Measurements from ENCODE around the gene FAM20A.
"Not testable (repeated sequence)": the region's sequence is repeated elsewhere in the genome, so short reads cannot be mapped to it uniquely, and the experiment has no call there.

The FAM20A gene

DNA sequence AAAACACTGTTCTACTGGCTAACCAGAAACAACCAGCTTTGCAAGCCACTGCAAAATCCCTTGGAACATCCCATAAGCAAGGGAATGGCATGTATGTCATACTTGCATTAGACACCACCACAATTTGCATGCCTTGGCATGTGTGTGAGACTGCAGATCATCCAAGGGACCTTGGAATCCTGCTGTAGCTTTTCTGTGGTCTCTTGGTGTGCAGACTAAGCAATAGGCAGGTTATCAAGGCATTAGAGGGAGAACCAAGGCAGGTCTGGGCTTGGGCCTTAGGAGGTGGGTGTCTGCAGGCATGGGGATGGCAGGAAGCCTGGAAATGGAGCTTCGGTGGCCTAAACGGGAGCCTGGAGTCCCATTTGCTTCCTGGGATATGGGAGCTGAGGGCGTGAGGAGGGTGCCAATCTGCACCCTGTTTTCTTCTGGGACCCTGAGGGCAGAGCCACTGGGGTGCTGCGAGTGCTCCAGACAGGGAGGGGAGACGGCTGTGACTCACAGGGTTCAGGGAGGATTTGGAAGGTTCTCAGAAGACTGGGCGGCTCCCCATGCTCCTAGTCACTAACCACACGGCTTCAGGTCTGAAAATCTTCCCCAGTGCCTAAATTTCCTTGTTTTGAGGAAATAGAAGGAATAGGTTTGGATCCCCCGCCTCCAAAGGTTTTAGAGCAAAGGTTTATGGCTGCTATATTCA lies 36.6 kb downstream of the FAM20A start:
- no peak for DNase-seq

DNA sequence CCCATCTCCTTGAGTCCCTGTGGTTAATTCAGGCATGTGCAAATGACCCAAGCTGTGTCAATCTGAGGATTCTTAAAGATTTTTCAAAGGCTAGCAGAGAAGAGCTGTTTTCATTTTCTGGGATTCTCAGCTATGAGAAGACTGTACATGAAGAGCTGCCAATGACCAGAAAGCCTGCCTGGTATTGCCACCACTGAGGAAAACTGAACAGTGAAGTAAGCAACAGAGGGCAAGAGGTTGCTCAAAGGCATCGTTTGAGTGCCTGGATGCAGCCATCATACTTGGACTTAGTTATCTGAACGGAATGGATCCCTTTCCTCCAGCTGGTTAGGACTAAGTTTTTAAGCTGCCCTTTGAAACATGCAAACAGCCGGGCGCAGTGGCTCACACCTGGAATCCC lies 38.4 kb downstream of the FAM20A start:
- no peak for DNase-seq

DNA sequence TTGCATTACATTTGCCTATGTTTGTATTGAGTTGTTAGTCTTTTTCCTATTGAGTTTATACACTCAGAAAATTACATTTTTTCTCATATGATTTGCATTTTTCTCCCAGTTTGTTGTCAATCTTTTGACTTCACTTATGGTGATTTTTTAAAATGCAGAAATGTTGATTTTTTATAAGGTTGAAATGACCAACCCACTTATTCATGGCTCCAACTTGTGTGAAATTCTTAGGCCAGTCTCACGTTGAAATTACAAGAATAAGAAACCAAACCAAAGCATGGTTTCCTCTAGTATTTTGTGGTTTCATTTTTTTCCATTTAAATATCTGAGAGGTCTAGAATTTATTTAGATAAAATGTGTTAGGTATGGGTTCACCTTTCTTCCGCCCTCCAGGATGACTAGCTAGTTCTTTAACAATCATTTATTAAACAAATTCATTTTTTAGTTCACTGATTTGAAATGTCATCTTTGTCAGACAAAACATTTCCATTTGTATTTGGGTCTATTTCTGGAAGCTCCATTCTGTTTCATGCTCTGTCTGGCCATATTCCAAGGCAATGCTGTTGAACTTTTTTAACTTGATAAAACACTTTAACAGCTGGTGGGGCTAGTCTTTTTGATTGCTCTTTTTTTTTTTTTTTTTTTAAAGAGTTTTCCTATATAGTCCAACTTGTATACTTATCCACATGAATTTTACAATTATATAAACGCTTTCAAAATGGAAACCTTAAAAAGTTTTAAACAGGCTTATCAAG lies 40.0 kb downstream of the FAM20A start:
- no peak for DNase-seq

DNA sequence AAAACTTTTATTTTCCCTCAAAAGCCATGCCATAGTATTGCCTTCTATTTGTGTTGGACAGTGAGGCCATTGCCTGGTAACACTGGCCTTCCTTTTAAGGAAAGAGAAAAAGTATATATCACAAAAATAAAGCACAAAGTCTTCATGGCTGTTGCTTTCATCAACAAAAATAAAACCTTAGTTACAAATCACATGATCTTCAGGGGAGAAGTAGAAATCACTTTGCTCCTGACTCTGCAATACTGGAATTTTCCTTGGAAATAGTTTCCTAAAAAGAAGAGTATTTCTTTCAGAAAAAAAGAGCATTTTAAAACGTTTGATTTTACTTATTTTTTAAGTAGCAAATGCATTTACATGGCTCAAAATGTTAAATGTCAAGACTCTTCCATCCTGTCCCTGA lies 41.9 kb downstream of the FAM20A start:
- no peak for DNase-seq

DNA sequence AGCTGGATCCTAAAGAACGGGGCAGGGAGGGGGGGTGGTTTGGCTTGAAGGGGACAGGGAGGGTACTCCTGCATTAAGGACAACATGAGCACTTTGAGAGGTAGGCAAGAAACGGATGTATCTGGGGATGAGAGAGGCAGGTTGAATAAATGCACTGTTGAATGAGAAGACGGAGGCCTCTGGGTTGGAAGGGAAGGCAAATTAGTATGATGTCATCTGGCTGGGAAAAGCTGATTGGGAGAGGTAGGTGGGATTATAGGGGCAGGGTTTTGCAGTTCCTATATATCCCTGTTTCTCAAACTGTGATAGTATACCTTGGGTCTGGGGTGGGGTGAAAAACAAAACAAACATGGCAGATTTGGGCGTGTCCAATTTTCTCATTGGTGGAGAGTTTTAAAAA lies 44.6 kb downstream of the FAM20A start:
- no peak for DNase-seq

DNA sequence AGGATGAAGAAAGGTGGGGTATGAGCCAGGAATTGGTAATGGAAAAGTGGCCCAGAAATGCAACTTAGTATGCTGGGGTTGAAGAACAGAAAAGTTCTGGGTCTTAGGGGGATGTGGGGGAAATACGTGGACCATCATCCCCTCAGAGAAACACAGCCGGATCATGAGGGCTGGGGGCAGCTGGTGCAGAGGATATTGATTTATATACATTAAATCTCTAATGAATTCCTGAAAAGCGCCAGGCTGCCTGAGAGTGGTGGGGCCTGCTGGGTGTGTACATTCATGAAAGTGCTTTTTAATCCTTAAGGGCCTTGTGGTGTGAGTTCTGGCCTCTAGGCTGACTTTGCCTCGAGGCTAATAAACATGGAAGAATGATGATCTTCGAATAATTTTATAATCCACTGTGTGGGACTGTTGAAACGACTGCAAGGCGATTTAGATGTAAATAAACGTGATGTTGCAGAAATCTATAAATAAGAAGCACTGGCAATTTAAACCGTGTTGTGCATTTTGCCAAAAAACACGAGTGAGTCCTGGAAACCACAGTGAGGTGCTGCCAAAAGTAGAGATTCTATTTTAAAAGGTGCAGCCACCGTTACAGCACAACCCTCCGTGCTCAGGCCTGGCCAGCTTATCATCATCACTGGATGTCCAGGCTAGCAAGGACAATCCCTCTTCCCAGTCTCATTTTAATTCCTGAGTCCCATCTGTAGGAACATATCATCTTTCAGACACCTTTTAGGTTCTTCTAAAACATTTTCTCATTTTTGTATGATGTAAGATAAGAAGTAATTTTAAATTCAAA lies 56.9 kb downstream of the FAM20A start:
- no peak for DNase-seq

DNA sequence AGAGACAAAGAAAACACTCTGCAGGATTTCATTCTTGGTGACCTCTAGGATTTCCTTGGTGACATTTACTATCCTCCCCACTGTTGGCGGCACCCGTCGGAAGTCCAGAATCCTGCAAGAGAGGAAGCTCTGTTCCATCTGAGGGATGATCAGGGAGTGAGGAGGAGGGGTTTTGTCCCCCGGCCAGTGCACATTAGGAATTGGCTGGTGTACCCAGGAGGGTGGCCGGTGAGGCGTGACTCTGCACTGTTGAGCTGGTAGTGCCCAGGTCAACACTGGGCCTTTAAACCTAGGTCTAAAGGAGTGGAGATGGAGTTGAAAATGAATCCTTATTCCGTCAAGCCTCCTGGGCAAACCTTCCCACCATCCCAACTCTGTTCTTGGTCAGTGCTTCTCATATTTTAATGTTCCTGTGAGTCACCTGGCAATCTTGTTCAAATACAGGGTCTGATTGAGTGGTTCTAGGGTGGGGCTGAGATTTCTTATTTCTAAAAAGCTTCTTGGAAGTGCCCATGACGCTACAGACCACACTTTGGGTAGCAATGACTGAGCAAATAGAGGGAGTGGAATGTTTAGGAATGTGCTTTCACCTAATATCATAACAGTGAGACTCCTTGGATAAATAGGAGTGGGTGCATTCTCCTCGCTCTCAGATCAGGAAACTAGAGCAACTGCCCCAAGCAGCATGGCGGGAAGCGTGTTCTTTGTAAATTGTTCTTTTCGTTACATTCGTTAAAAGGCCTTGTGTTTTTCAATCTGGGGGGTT lies 58.3 kb downstream of the FAM20A start:
- DNase-seq, result no peak

DNA sequence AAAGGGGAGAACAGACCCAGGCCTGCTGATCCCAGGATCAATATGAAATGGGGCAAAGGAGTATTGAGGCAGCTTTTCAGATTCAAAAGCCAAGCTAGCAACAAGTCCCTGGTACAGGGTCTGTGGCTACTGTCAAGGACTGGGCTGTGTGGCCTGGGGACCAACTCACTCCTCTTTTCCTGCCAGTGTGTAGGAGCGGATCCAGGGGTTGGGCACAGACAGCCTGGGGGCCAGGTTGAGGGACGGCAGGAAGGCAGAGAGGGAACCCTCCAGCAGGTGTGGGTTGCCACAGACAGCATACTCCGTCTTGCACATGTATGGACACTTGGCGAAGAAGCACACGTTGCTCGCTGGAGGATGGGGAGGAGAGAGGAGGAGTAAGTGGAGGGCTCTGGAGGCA lies 59.4 kb downstream of the FAM20A start:
- no peak for DNase-seq

DNA sequence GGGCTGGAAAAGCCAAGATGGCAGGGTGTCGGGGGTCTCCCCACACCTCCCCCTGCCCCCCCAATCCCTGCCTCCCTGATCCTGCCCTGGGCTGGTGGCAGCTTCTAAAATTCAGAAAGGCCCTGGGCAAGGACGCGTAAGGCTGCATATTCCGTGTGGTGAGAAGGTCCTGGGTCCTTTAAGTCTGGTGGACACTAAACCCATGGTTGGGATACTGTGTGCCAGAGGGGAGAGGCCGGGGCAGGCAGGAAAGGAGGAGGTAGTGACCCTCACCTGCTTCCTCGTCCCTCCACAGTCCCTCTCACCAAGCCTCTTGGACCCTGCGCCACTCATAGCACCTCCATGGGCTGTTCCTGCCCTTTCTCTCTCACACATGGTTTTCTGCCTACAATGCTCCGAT lies 60.2 kb downstream of the FAM20A start:
- no peak for DNase-seq

DNA sequence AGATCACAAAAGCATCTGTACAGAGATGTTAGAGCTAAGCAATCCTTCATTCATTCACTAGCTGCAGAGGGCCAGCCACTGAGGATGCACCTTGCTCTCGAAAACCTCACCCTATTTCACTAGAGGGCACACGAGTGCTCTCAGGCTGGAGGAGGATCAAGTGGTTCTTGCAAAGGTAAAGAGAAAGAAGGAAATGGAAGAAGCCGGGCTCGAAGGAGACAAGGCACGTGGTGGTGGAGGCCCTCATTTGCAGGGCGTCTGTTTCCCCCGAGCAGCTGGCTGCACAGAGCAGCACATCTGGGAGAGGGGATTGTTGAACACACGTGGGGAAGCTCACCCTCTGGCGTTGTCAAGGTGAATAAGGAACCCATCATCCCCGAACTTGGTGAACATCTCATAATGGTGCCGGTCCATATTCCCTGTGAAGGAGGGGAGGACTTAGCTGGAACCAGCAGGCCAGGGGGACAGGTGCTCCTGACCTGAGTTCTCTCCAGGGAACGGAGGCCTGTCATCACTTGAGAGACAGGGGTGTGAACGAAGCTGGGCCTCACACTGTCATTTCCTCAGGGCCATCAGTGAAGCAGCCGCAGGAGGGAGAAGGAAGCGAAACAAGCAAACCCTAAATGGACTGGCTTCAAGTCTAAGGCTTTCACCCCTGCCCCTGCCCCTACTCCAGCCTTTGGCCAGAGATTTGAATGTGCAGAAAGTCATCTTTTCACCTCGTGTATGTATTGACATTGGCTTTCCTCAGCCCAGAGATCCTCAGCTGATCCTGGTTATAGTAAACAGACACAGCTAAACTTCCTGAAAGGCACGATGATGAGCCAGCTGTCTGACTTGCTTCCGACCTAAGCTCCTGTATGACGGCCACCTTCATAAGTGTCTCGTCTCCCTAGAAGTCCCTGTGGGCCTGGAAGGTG lies 61.4 kb downstream of the FAM20A start:
- no peak for DNase-seq

DNA sequence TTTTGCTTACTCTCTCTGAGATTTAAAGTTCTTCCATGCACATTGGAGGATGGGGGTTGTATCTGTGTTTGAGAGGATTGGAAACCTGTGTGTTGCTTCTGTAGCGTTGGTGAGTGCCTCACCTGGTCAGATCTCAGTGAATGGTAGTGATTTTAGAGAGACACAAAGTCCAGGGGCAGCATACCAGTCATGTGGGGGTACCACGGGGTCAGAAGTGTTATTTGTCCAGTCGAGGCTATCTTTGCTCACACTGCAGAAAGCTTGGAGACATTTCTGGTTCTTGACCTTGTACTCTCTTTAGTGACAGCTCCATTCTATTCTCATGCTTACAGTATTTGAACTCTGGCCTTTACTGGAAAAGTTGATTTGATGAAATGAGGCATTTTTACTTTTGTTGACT lies 65.2 kb downstream of the FAM20A start:
- DNase-seq, result no peak

DNA sequence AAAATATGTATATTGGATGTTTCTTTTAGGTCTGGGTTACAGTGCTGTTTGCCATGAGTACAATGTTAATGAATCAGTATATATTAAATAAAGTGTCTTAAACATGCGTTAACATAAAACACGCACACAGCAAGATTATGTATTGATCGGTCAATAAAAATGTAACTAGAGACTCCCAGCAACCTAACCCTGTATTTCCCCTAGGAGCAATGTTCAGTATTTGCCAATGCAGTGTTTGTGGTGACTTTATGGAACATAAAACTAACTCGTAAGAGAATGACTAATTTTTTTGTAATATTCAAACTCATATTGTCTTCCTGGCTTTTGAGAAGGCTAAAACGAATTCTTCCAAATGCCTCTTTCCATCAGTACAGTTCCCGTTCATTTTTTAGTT lies 66.5 kb downstream of the FAM20A start:
- DNase-seq, result no peak

DNA sequence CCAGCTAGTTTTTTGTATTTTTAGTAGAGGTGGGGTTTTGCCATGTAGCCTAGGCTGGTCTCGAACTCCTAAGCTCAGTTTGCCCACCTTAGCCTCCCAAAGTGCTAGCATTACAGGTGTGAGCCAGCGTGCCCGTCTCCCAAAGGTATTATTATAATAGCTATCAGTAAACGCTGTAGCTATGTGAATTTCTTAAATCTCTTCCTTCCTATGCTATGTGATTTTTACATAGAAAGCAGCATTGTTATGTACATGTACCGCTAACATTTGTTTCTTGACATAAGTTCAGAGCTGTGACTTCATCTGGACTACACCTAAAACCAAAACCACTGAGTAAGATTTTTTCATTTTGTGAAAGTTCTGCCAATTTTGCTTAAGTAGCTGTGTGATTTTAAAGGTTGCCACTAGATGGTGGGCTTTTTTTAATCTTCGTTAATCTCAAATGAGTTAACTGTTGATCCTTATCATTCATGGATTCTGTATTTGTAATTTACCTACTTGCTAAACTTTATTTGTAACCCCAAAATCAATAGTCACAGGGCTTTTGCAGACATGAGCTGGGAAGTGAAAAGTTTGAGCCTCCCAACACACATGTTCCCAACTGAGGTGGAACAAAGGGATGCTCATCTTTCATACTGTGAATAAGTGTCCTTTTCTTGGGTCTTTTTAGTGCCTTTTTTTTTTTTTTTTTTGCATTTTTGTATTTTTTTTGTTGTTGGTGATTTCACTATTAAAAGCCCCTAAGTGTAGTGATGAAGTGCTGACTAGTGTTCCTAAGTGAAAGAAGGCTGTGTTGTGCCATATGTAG lies 67.1 kb downstream of the FAM20A start:
- no peak for DNase-seq

DNA sequence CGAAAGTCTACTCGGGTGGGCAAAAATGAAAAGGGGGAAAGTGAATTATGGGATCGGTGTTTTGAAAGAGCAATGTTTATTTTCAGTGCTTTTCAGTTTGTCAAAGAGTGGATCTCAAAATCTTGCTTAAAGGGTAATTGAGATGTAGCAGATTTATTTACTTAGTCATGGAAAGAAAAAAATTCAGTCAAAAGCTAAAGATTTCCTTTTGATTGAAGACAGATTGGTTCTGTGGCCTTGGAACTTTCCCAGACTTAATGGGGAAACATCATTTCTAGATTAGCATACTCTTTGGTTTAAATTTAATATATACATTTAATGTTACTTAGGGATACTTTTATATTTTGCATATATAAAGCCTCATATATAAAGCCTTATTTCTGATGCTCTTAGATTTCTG lies 68.3 kb downstream of the FAM20A start:
- no peak for DNase-seq

DNA sequence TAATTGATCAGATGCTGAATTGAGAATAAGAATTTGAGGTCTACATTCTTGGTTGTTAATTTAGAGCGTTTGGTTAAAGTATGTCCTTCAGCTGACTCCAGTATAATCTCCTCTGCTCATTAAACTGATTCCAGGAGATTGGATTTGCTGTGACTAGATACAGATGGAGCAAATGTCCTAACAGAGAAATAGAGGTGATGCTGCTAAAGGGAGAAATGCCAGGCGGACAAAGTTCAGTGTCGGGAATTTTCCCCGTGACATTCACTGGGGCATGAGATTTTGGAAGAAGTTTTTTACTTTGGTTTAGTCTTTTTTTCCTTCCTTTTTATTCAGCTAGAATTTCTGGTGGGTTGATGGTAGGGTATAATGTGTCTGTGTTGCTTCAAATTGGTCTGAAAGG lies 69.9 kb downstream of the FAM20A start:
- DNase-seq, result no peak

DNA sequence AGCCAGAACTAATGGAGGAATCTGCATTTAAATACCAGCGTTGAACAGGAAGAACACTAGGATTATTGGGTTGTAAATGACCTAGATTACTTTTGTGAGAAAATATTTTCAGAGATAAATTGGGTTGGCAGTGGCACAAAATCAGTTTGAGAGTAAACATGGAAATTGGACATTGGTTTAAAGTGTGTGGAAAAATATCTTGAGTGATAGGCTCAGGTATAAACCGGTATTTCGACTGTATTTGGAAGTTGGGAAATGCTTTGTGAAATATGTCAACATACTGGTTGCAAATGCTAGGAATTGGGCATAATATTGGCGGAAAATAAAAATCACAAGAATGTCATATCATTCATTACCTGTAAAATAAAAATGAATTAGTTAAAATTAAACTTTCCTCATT lies 73.9 kb downstream of the FAM20A start:
- DNase-seq, result no peak

DNA sequence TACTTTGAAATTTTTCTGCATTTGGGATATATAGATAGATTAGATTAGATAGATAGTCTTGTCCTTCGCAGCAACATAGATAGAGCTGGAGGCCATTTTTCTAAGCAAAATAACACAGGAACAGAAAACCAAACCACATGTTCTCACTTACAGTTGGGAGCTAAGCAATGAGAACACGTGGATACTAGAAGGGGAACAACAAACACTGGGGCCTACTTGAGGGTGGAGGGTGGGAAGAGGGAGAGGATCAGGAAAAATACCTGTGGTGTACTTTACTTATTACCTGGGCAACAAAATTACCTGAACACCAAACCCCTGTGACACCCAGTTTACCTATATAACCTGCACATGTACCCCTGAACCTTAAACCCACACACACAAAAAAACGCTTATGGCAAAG lies 74.6 kb downstream of the FAM20A start:
- no peak for DNase-seq

DNA sequence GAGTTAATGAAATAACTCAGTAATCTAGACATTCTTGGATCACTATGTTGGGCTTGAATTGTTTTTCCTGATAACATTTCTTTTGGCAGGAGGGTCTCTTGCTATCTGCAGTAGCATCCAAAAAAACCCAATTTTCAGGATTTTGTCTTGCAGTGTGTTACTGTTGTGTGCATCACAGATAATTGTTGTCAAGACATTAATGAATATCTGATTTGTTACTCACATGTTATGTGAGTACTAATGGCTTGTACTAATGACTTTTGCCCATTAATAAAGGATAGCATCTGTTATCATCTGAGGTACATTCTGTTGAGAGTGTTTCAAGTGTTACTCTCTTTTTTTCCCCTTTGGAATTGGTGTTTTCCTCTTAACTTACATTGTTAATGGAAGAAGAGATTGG lies 78.9 kb downstream of the FAM20A start:
- no peak for DNase-seq

DNA sequence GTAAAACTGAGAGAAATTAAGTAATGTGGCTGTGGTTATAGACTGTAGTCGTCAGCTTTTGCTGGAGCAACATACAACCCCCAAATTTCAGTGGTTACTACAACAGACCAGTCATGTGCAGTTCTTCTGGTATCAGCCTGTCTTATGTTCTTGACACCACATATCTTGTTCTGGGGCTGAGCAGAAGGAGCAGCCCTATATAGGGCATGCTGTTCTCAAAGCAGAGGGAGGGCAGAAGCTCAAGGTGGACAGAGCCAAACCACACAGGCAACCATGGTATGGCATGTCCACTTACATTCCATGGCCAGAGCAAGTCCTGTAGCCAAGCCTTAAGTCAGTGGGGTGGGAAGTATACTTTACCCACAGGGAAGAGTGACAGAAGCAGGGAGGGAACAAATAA lies 81.3 kb downstream of the FAM20A start:
- DNase-seq, result no peak

DNA sequence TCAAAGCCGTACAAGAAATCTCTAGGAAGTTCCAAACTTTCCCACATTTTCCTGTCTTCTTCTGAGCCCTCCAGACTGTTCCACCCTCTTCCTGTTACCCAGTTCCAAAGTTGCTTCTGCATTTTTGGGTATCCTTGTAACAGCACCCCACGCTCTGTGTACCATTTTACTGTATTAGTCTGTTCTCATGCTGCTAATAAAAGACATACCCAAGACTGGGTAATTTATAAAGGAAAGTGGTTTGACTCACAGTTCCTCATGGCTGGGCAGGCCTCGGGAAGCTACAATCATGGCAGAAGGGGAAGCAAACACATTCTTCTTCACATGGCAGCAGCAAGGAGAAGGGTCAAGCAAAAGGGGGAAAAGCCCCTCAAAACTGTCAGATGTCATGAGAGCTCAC lies 82.1 kb downstream of the FAM20A start:
- not testable (repeated sequence) for DNase-seq

Data from activated T-cell treated with anti-CD3 and anti-CD28 coated beads, Interleukin-2, amount 50 U/mL, for 48 hours (primary cell).